GM23338 (cell line): ENCODE measurements around the gene ST7L.
A peak's percentile ranks its signal among the peaks of the same experiment; 100 is the strongest.

ENCODE experiments used
- CREB1 ChIP-seq: fragments of 250-450 bp; sonication (Bioruptor Pico); IDR thresholded peaks from 2 replicates; pipeline ENCODE4 v1.5.0; 2020; ENCODE audit warnings: low read depth, mild to moderate bottlenecking, moderate library complexity
- CTCF ChIP-seq, 2 experiments: fragments of 200-600 bp in 1 of 2; sonication (generic) in 1 of 2; conservative IDR thresholded peaks; 2 replicates each; pipeline versions ENCODE4 v1.5.1 to v1.6.1; 2016 to 2017; ENCODE audit warnings: antibody characterized with exemption in 2 of 2, low read depth in 2 of 2, mild to moderate bottlenecking in 2 of 2, moderate library complexity in 1 of 2
- EZH2 ChIP-seq: fragments of 200-600 bp; sonication (generic); IDR thresholded peaks from one replicate; pipeline ENCODE4 v1.8.0; 2017; ENCODE audit warnings: antibody characterized with exemption, mild to moderate bottlenecking, low read depth; ENCODE audit not compliant: unreplicated experiment
- EZH2phosphoT487 ChIP-seq: fragments of 200-600 bp; sonication (generic); IDR thresholded peaks from one replicate; pipeline ENCODE4 v1.8.1; 2018; ENCODE audit warnings: antibody characterized with exemption; ENCODE audit not compliant: unreplicated experiment
- JUNB ChIP-seq: IDR thresholded peaks from one replicate; pipeline ENCODE4 v1.6.1; 2016; ENCODE audit warnings: antibody characterized with exemption; ENCODE audit not compliant: unreplicated experiment
- POLR2AphosphoS5 ChIP-seq: IDR thresholded peaks from 2 replicates; pipeline ENCODE4 v1.6.1; 2016; ENCODE audit warnings: antibody characterized with exemption, low read depth

GRCh38 chr1:112524251-112524650, 94.7 kb downstream of the ST7L start:
- no peak for TF ChIP-seq EZH2
- 0 out of 4 replicates have a peak, but pooled peaks of 1 of the 2 experiments have one; percentile 8 for TF ChIP-seq CTCF (conservative IDR thresholded peaks at IDR 0.05; ENCODE audit: low read depth in 2 of 2)
- no peak for TF ChIP-seq POLR2AphosphoS5
- TF ChIP-seq CREB1 (CRISPR knock-in tag), result no peak
- TF ChIP-seq JUNB, result no peak
- TF ChIP-seq EZH2phosphoT487, result no peak
